Astrocyte of the cerebellum (primary cell): Measurements from ENCODE around the gene HM13.

Experiments
- DNase-seq: peaks from one replicate; pipeline ENCODE4 v3.0.0-alpha.2; 2011; ENCODE audit warnings: low read depth
- H3K4me3 ChIP-seq: 2 replicates; pipeline ENCODE4 v1.5.1; 2011; ENCODE audit warnings: mild to moderate bottlenecking, low read depth, low read length, moderate library complexity
- CTCF ChIP-seq: IDR thresholded peaks from 2 replicates; pipeline ENCODE4 v1.5.1; 2012; ENCODE audit warnings: low read length, low read depth, moderate library complexity, mild to moderate bottlenecking; ENCODE audit errors: missing control alignments
- in situ Hi-C: cut with HindIII; loops from 2 replicates; pipeline ENCODE4 v1.10.0; 2017; ENCODE audit warnings: low sequenced_read_pairs

The HM13 gene

GRCh38 chr20:31475472-31476293, 38.6 kb upstream of the HM13 start:
- DNase-seq, result no peak
- H3K4me3 ChIP-seq, result no peak overlapping the region
- TF ChIP-seq CTCF, result no peak
- in situ Hi-C loops, result no loop called here

GRCh38 chr20:31476294-31476585, 38.0 kb upstream of the HM13 start:
- H3K4me3 ChIP-seq, result no peak overlapping the region
- no peak for TF ChIP-seq CTCF
- in situ Hi-C loops, result no loop called here
- DNase-seq, result no peak

GRCh38 chr20:31476643-31477215, 37.5 kb upstream of the HM13 start:
- H3K4me3 ChIP-seq, result no peak overlapping the region
- no peak for DNase-seq
- in situ Hi-C loops, result no loop called here
- no peak for TF ChIP-seq CTCF

- H3K4me3 ChIP-seq, result no peak overlapping the region
- no peak for DNase-seq
- in situ Hi-C loops, result no loop called here
- TF ChIP-seq CTCF, result no peak
Observed at GRCh38 chr20:31484001-31484400, 30.2 kb upstream of the HM13 start.

- in situ Hi-C loops, result no loop called here
- no peak overlapping the region for H3K4me3 ChIP-seq
- DNase-seq, result no peak
Observed at GRCh38 chr20:31485450-31486339, 28.5 kb upstream of the HM13 start.

More at GRCh38 chr20:31485450-31486339, 28.5 kb upstream of the HM13 start:
- no peak for TF ChIP-seq CTCF
